H1 (cell line): Measurements from ENCODE around the gene RUSF1. TPM values are rescaled to one million over a fixed set of nuclear protein-coding genes. Genes with fewer than 3 reads are reported as not detected.

ENCODE experiments used
- CTCF ChIA-PET: fragments of 300-600 bp; sonication (Branson Sonifier 250); formaldehyde crosslinking; loops from one replicate; lab custom pipeline; 2021; ENCODE audit not compliant: partially characterized antibody; lab: Charles Lee
- POLR2A ChIA-PET: fragments of 300-600 bp; sonication (Branson Sonifier 250); formaldehyde crosslinking; loops from one replicate; lab custom pipeline; 2021; ENCODE audit warnings: inconsistent platforms; ENCODE audit not compliant: partially characterized antibody; lab: Charles Lee
- DNase-seq, 2 experiments: peaks; one replicate each; pipeline versions ENCODE4 v3.0.0 to v3.0.0-alpha.2; 2010 to 2022; ENCODE audit warnings: low spot score in 2 of 2, low read depth in 1 of 2, mixed read lengths in 1 of 2
- FAIRE-seq: peaks from 2 replicates; lab custom pipeline; 2011; peaks lifted over from hg19 to GRCh38; lab: Jason Lieb, UNC
- H2AFZ ChIP-seq: 2 replicates; pipeline ENCODE4 v1.8.1; 2012; ENCODE audit warnings: low read length, inconsistent platforms
- H2AK5ac ChIP-seq: 2 replicates; pipeline ENCODE4 v1.6.1; 2013; ENCODE audit warnings: low read depth, low read length
- H2BK120ac ChIP-seq: replicated peaks from 2 replicates; pipeline ENCODE3; 2013; ENCODE audit warnings: low read depth, low read length, inconsistent platforms
- H2BK12ac ChIP-seq: 2 replicates; pipeline ENCODE4 v1.6.1; 2013; ENCODE audit warnings: low read depth, low read length
- H2BK15ac ChIP-seq: 2 replicates; pipeline ENCODE4 v1.6.1; 2013; ENCODE audit warnings: low read length
- H2BK20ac ChIP-seq: 2 replicates; pipeline ENCODE4 v1.6.1; 2013; ENCODE audit warnings: low read length
- H2BK5ac ChIP-seq: 2 replicates; pipeline ENCODE4 v1.6.1; 2013; ENCODE audit warnings: low read depth, low read length
- H3K14ac ChIP-seq: 2 replicates; pipeline ENCODE4 v1.6.1; 2013; ENCODE audit warnings: inconsistent platforms; ENCODE audit not compliant: insufficient read length
- H3K18ac ChIP-seq: 2 replicates; pipeline ENCODE4 v1.6.1; 2013; ENCODE audit warnings: low read length; ENCODE audit errors: extremely low read depth
- H3K23ac ChIP-seq: 2 replicates; pipeline ENCODE4 v1.6.1; 2013; ENCODE audit warnings: inconsistent platforms; ENCODE audit not compliant: insufficient read length
- H3K23me2 ChIP-seq: 2 replicates; pipeline ENCODE4 v1.6.1; 2013; ENCODE audit warnings: low read depth, low read length
- H3K27ac ChIP-seq: 2 replicates; pipeline ENCODE4 v1.6.1; 2011; ENCODE audit warnings: low read depth, low read length, inconsistent platforms
- H3K27me3 ChIP-seq, 4 experiments: replicated peaks in 1 of 4; 1 replicate in 1 of 4; 2 replicates in 3 of 4; pipeline versions ENCODE4 v1.6.1 to v1.8.1; 2011 to 2013; ENCODE audit warnings: low read length in 3 of 4, mild to moderate bottlenecking in 3 of 4, inconsistent platforms in 2 of 4, mixed read lengths in 2 of 4, moderate library complexity in 1 of 4; ENCODE audit not compliant: control insufficient read depth in 3 of 4, insufficient read depth in 3 of 4; ENCODE audit errors: extremely low read depth in 1 of 4
- H3K36me3 ChIP-seq, 4 experiments: 2 replicates each; pipeline versions ENCODE4 v1.6.1 to v1.8.1; 2011 to 2013; ENCODE audit warnings: mild to moderate bottlenecking in 4 of 4, low read length in 3 of 4, moderate library complexity in 2 of 4, control low read depth in 1 of 4, inconsistent platforms in 1 of 4; ENCODE audit not compliant: insufficient read depth in 4 of 4, control insufficient read depth in 2 of 4
- H3K4ac ChIP-seq: replicated peaks from 2 replicates; pipeline ENCODE3; 2013; ENCODE audit warnings: low read length, low read depth, mixed read lengths, inconsistent platforms; ENCODE audit not compliant: insufficient read length
- H3K4me1 ChIP-seq, 4 experiments: replicated peaks in 1 of 4; 1 replicate in 1 of 4; 2 replicates in 3 of 4; pipeline versions ENCODE4 v1.6.1 to v1.8.1; 2011 to 2013; ENCODE audit warnings: low read length in 3 of 4, inconsistent platforms in 2 of 4, mixed read lengths in 1 of 4; ENCODE audit not compliant: insufficient read depth in 4 of 4, control insufficient read depth in 3 of 4
- H3K4me2 ChIP-seq, 2 experiments: 2 replicates each; pipeline versions ENCODE4 v1.6.1 to v1.8.1; 2011 to 2013; ENCODE audit warnings: low read depth in 2 of 2, low read length in 2 of 2, control low read depth in 1 of 2, inconsistent platforms in 1 of 2, mild to moderate bottlenecking in 1 of 2; ENCODE audit not compliant: insufficient read depth in 1 of 2
- H3K4me3 ChIP-seq, 4 experiments: fragments of 200-600, 300-600 bp in 1 of 4; sonication (generic), shearing (Covaris generic), sonication (Bioruptor Twin) in 1 of 4; 2 replicates each; pipeline versions ENCODE4 v1.5.1 to v1.8.1; 2011 to 2016; ENCODE audit warnings: low read length in 4 of 4, low read depth in 3 of 4, control low read depth in 2 of 4, inconsistent platforms in 2 of 4, mild to moderate bottlenecking in 2 of 4, mixed read lengths in 1 of 4, moderate library complexity in 1 of 4; ENCODE audit not compliant: insufficient read depth in 2 of 4; ENCODE audit errors: extremely low read depth in 1 of 4
- H3K56ac ChIP-seq: replicated peaks from 2 replicates; pipeline ENCODE3; 2013; ENCODE audit warnings: low read depth, mild to moderate bottlenecking, mixed read lengths, low read length, inconsistent platforms; ENCODE audit not compliant: insufficient read length
- H3K79me1 ChIP-seq: 2 replicates; pipeline ENCODE4 v1.6.1; 2013; ENCODE audit warnings: low read depth, low read length, control low read depth
- H3K79me2 ChIP-seq, 2 experiments: 2 replicates each; pipeline versions ENCODE4 v1.6.1 to v1.8.1; 2012 to 2013; ENCODE audit warnings: low read length in 2 of 2, mild to moderate bottlenecking in 2 of 2, inconsistent platforms in 1 of 2; ENCODE audit not compliant: insufficient read depth in 2 of 2, control insufficient read depth in 1 of 2
- H3K9ac ChIP-seq, 4 experiments: replicated peaks in 1 of 4; 1 replicate in 1 of 4; 2 replicates in 3 of 4; pipeline versions ENCODE4 v1.6.1 to v1.8.1; 2011 to 2013; ENCODE audit warnings: low read depth in 3 of 4, low read length in 3 of 4, control low read depth in 2 of 4, mild to moderate bottlenecking in 2 of 4, moderate library complexity in 2 of 4, inconsistent platforms in 1 of 4; ENCODE audit errors: extremely low read depth in 1 of 4
- H3K9me3 ChIP-seq, 2 experiments: 2 replicates each; pipeline versions ENCODE4 v1.6.1 to v1.8.1; 2012 to 2013; ENCODE audit warnings: mild to moderate bottlenecking in 2 of 2, moderate library complexity in 2 of 2, control low read depth in 1 of 2, inconsistent platforms in 1 of 2, low read depth in 1 of 2, low read length in 1 of 2, mixed read lengths in 1 of 2; ENCODE audit not compliant: insufficient read depth in 2 of 2
- H4K20me1 ChIP-seq, 2 experiments: replicated peaks in 1 of 2; 2 replicates each; pipeline versions ENCODE3 to v1.8.1; 2011 to 2013; ENCODE audit warnings: inconsistent platforms in 2 of 2, low read length in 2 of 2, mild to moderate bottlenecking in 1 of 2; ENCODE audit not compliant: insufficient read depth in 2 of 2, control insufficient read depth in 1 of 2
- H4K5ac ChIP-seq: 2 replicates; pipeline ENCODE4 v1.6.1; 2013; ENCODE audit warnings: low read length, low read depth, mixed read lengths, inconsistent platforms; ENCODE audit not compliant: insufficient read length
- H4K8ac ChIP-seq: 2 replicates; pipeline ENCODE4 v1.8.0; 2013; ENCODE audit warnings: mild to moderate bottlenecking, moderate library complexity, low read length, inconsistent platforms; ENCODE audit not compliant: insufficient read depth; ENCODE audit errors: extremely low read depth
- H4K91ac ChIP-seq: replicated peaks from 2 replicates; pipeline ENCODE3; 2013; ENCODE audit warnings: low read length, mixed read lengths, inconsistent platforms; ENCODE audit not compliant: insufficient read length
- CBX5 ChIP-seq: fragments of 300-800, 300-1000 bp; sonication (generic); IDR thresholded peaks from 2 replicates; pipeline ENCODE4 v1.7.1; 2016; ENCODE audit warnings: antibody characterized with exemption, low read length, low read depth
- GABPA ChIP-seq: IDR thresholded peaks from 2 replicates; pipeline ENCODE4 v1.6.1; 2011; ENCODE audit warnings: mild to moderate bottlenecking, low read length, moderate library complexity, borderline replicate concordance; ENCODE audit not compliant: insufficient read depth
- KDM1A ChIP-seq: fragments of 200-600, 300-600 bp; sonication (generic); IDR thresholded peaks from 2 replicates; pipeline ENCODE4 v1.7.1; 2016; ENCODE audit warnings: mild to moderate bottlenecking, low read length, borderline replicate concordance
- MAX ChIP-seq: IDR thresholded peaks from 2 replicates; pipeline ENCODE4 v1.6.1; 2012; ENCODE audit warnings: inconsistent platforms
- RFX5 ChIP-seq: IDR thresholded peaks from 2 replicates; pipeline ENCODE4 v1.6.1; 2011; ENCODE audit warnings: low read depth, low read length, improper control_type of control experiment, borderline replicate concordance
- RNF2 ChIP-seq: fragments of 200-900, 300-1000 bp; sonication (generic); IDR thresholded peaks from 2 replicates; pipeline ENCODE4 v1.7.1; 2016; ENCODE audit warnings: borderline replicate concordance, low read depth, mild to moderate bottlenecking, antibody characterized with exemption, low read length; ENCODE audit not compliant: poor library complexity, severe bottlenecking; ENCODE audit errors: missing control alignments
- SIN3A ChIP-seq, 2 experiments: IDR thresholded peaks in 1 of 2; conservative IDR thresholded peaks in 1 of 2; 2 replicates each; pipeline ENCODE4 v1.6.1; 2011 to 2012; ENCODE audit warnings: low read length in 2 of 2, improper control_type of control experiment in 1 of 2, low read depth in 1 of 2, mild to moderate bottlenecking in 1 of 2
- SIRT6 ChIP-seq: IDR thresholded peaks from one replicate; pipeline ENCODE4 v1.7.1; 2012; ENCODE audit warnings: low read length, inconsistent platforms
- SP2 ChIP-seq: IDR thresholded peaks from 2 replicates; pipeline ENCODE4 v1.6.1; 2012; ENCODE audit warnings: mild to moderate bottlenecking, low read length, inconsistent platforms
- YY1 ChIP-seq: IDR thresholded peaks from 2 replicates; pipeline ENCODE4 v1.6.1; 2011; ENCODE audit warnings: low read depth, mild to moderate bottlenecking, low read length
- WGBS, 2 experiments: shearing (Covaris generic) in 1 of 2; methylation state at CpG; one replicate each; pipeline versions ENCODE4 v1.1.6 to v1.1.7; 2013 to 2015; ENCODE audit warnings: low lambda C conversion rate in 2 of 2, mixed read lengths in 2 of 2, inconsistent platforms in 1 of 2, low coverage in 1 of 2, missing lambda C conversion rate in 1 of 2; ENCODE audit not compliant: insufficient replicate concordance in 2 of 2, insufficient coverage in 1 of 2, insufficient read length in 1 of 2; ENCODE audit errors: extremely low coverage in 1 of 2, missing lambda C conversion rate in 1 of 2; 5-methylcytosine and 5-hydroxymethylcytosine counted together
- polyA plus RNA-seq, 7 experiments: library from polyadenylated mRNA; depleted of rRNA in 3 of 7; stranded (reverse) in 5 of 7; unstranded in 2 of 7; fragments of >200 nt in 5 of 7; fragments of 200-250 nt in 2 of 7; gene quantifications; 1 replicate in 5 of 7; 2 replicates in 1 of 7; 4 replicates in 1 of 7; pipeline versions ENCODE4 v1.2.1 to v1.2.3, GENCODE V29; 2011 to 2013; ENCODE audit warnings: missing spikeins in 2 of 7, mixed read lengths in 2 of 7
- total RNA-seq: library from RNA; stranded (reverse); fragmentation: NEBNext Ultra II Directional; extraction: Animal tissue kit (Norgen Biotek cat#: 25700); gene quantifications from 2 replicates; pipeline ENCODE4 v1.2.1, GENCODE V29; 2021

RUSF1 gene
- total and polyA plus RNA-seq, 2 of the 8 experiments (the other 6 are each of a cell fraction or from before 2014, with no cell fraction given): 22.5 to 33.7 TPM

DNA sequence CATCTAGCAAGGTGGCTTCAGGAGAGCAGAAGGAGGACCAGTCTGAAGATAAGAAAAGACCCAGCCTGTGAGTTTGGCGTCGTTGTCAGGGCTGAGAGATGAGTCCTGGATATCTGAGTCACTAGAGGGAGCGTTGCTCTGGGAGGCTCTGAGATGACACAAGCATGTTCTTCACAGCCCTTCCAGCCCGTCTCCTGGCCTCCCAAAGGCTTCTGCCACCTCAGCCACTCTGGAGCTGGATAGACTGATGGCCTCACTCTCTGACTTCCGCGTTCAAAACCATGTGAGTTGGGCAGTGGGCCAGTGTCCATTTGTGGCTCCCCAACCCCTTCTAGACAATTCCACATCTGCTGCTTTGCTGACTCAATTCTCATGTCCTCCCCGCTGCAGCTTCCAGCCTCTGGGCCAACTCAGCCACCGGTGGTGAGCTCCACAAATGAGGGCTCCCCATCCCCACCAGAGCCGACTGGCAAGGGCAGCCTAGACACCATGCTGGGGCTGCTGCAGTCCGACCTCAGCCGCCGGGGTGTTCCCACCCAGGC lies 33.9 kb downstream of the RUSF1 start:
- H3K27me3 ChIP-seq: peaks cover 2 to 41% (median 32%) of the 10 kb centered on the region in 4 experiments
- no peak for TF ChIP-seq MAX
- no peak for TF ChIP-seq SIRT6
- TF ChIP-seq RNF2: no peak
- TF ChIP-seq SP2: no peak
- no peak for TF ChIP-seq KDM1A
- TF ChIP-seq RFX5: no peak
- TF ChIP-seq GABPA: no peak
- TF ChIP-seq YY1: no peak
- TF ChIP-seq CBX5: no peak
- no peak for TF ChIP-seq SIN3A (conservative IDR thresholded peaks at IDR 0.05 in 1 of 2, IDR thresholded peaks at IDR 0.05 in 1 of 2; ENCODE audit: low read depth in 1 of 2, low read length in 2 of 2)

More for the DNA sequence above, 33.9 kb downstream of the RUSF1 start:
- H3K18ac ChIP-seq: no peak overlapping the region
- H2BK12ac ChIP-seq: no peak overlapping the region
- no peak overlapping the region for H2AFZ ChIP-seq
- no peak overlapping the region for H3K4me2 ChIP-seq
- no peak overlapping the region for H2BK15ac ChIP-seq
- H3K9ac ChIP-seq: no peak overlapping the region
- no peaks in the 10 kb centered on the region for H3K36me3 ChIP-seq
- FAIRE-seq: no peak
- no peaks in the 10 kb centered on the region for H3K79me1 ChIP-seq
- 92% methylated on average over 12 of the region's 12 CpGs; no CpG with 5 or more reads in 1 of the 2 experiments for WGBS, 2 experiments
- H3K79me2 ChIP-seq: no peaks in the 10 kb centered on the region
- no peak overlapping the region for H2AK5ac ChIP-seq
- H3K23ac ChIP-seq: no peak overlapping the region
- DNase-seq: no peak
- no peak overlapping the region for H2BK20ac ChIP-seq
- no peaks in the 10 kb centered on the region for H3K9me3 ChIP-seq
- ChIA-PET POLR2A (interaction anchor here (6.0 kb wide), 1 partner anchor 15 kb away, joined by 40 read pairs; the partner anchor contains the start of gene ARMC5), CTCF (interaction anchor here (0.9 to 5.1 kb wide), 4 partner anchors 13 to 260 kb away, joined by 3 to 35 read pairs (median 3); no protein-coding TSS in a partner anchor)
- peaks cover 0 to 3% of the 10 kb centered on the region in 2 experiments for H4K20me1 ChIP-seq
- H3K23me2 ChIP-seq: peaks cover 19% of the 10 kb centered on the region; the same call in 1 of the 2 replicates
- H4K8ac ChIP-seq: no peak overlapping the region
- H4K91ac ChIP-seq: no peak overlapping the region
- no peak overlapping the region for H3K4ac ChIP-seq
- no peak overlapping the region for H2BK5ac ChIP-seq
- H3K4me3 ChIP-seq: no peak overlapping the region
- H2BK120ac ChIP-seq: no peak overlapping the region
- H3K27ac ChIP-seq: no peak overlapping the region
- H4K5ac ChIP-seq: no peak overlapping the region
- no peak overlapping the region for H3K14ac ChIP-seq
- no peak overlapping the region for H3K56ac ChIP-seq
- peaks cover 0 to 12% (median 3%) of the 10 kb centered on the region in 4 experiments; a peak in 5 of 7 replicates for H3K4me1 ChIP-seq
